DOHH2 (cell line): ENCODE data around the gene GCNA.

Experiments
- EZH2phosphoT487 ChIP-seq: fragments of 200-600 bp; sonication (generic); IDR thresholded peaks from 2 replicates; pipeline ENCODE4 v1.6.1; 2017; ENCODE audit warnings: borderline replicate concordance, mild to moderate bottlenecking, antibody characterized with exemption, low read length, moderate library complexity, mixed read lengths
- TF ChIP-seq, protein P1 (sequence below): fragments of 200-600 bp; sonication (generic); IDR thresholded peaks from one replicate; pipeline ENCODE4 v1.5.1; 2014; ENCODE audit warnings: antibody characterized with exemption, mild to moderate bottlenecking, low read depth, low read length; ENCODE audit not compliant: poor library complexity, severe bottlenecking

DNA sequence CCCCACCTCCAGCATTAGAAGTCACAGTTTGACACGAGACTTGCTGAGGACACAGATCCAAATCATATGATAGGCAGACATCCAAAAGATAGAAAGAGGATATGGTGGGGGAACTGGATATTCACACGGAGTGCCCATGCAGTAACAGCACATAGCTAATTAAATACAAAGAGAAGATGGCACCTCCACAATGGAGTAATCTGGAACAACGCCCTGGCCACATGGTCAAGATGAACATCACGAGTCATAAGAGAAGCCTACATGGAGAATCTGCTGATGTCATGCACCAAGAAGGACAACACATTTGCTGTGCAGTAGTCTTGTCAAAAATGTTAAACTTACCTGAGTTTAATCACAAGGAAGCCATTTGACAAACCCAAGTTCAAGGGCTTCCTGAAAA, 79.0 kb downstream of the GCNA start:
- TF ChIP-seq, protein P1, sequence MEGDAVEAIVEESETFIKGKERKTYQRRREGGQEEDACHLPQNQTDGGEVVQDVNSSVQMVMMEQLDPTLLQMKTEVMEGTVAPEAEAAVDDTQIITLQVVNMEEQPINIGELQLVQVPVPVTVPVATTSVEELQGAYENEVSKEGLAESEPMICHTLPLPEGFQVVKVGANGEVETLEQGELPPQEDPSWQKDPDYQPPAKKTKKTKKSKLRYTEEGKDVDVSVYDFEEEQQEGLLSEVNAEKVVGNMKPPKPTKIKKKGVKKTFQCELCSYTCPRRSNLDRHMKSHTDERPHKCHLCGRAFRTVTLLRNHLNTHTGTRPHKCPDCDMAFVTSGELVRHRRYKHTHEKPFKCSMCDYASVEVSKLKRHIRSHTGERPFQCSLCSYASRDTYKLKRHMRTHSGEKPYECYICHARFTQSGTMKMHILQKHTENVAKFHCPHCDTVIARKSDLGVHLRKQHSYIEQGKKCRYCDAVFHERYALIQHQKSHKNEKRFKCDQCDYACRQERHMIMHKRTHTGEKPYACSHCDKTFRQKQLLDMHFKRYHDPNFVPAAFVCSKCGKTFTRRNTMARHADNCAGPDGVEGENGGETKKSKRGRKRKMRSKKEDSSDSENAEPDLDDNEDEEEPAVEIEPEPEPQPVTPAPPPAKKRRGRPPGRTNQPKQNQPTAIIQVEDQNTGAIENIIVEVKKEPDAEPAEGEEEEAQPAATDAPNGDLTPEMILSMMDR, result no peak
- TF ChIP-seq EZH2phosphoT487, result no peak
